Measurements from ENCODE around the gene TNIP2. TPM values are rescaled to one million over a fixed set of nuclear protein-coding genes. Genes with fewer than 3 reads are reported as not detected.

TNIP2 gene
- total RNA-seq, 4 donors from 2014 or later: 135 to 255 (median 145) TPM

DNA sequence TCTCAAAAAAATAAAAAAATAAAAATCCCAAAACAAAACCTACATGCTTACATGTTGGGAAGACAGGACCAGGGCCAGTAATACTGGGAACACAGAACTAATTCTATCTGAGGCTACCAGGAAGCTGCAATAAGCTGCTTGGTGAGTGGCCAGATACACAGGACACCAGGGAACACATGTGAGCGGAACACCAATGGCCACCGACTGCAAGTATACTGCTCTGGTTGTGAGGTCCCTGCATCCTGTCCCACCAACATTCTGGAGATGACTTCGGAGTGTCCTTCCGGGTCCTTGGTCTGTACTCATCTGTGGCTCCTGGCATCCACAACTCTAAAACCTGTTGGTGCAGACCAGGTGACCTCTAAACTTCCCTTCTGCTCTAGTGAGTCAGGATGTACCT is 2.7 kb downstream of the TNIP2 start:
- DNase-seq: peak in 1 of 3 donors; percentile 43
- no peaks in the 10 kb centered on the region for H3K9me3 ChIP-seq
- H3K27ac ChIP-seq: no peak overlapping the region
- H3K4me1 ChIP-seq: peaks cover 0 to 50% (median 9%) of the 10 kb centered on the region in 4 donors
- TF ChIP-seq, protein P1, sequence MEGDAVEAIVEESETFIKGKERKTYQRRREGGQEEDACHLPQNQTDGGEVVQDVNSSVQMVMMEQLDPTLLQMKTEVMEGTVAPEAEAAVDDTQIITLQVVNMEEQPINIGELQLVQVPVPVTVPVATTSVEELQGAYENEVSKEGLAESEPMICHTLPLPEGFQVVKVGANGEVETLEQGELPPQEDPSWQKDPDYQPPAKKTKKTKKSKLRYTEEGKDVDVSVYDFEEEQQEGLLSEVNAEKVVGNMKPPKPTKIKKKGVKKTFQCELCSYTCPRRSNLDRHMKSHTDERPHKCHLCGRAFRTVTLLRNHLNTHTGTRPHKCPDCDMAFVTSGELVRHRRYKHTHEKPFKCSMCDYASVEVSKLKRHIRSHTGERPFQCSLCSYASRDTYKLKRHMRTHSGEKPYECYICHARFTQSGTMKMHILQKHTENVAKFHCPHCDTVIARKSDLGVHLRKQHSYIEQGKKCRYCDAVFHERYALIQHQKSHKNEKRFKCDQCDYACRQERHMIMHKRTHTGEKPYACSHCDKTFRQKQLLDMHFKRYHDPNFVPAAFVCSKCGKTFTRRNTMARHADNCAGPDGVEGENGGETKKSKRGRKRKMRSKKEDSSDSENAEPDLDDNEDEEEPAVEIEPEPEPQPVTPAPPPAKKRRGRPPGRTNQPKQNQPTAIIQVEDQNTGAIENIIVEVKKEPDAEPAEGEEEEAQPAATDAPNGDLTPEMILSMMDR (IDR thresholded peaks at IDR 0.05): no peak
- TF ChIP-seq POLR2A (IDR thresholded peaks at IDR 0.05): no peak
- no peaks in the 10 kb centered on the region for H3K36me3 ChIP-seq
- no peak overlapping the region for H3K4me3 ChIP-seq
- no peaks in the 10 kb centered on the region for H3K27me3 ChIP-seq

DNA sequence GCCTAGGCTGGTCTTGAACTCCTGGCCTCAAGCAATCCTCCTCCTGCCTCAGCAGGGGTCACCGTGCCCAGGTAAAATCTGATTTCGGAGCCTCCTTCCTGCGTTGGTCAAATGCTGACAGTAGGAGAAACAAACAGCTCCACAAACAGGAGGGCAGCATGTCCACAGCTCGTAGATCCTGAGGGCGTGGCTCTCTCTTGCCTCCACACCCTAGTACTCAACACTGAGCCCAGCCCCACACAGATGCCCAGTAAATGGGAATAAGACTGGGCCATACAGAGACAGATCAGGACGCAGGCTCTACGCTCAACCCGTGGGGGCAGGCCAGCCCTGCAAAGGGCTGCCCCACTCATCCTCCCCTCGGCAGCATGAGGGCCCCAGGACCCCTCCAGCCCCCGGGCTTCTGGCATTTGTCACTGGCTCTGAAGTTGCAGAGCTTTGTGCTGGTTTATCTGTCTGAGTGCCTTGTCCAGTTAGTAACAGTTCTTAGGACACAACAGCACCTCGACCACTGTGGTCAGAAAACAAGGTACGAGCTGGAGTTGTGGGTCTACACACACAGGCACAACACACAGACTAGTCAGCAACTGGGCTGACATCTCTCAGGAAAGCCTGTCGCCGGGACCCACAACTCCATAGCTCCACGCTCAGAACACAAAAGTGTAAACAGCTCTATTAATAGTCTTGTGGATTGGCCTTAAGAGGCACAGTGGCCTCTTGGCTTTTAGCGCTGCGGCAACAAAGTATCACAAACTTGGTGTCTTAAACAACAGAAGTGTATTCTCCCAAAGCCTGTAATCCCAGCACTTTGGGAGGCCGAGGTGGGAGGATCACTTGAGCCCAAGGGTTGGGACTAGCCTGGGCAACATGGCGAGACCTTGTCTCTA is 5.2 kb downstream of the TNIP2 start:
- H3K4me1 ChIP-seq: peaks cover 0 to 53% (median 19%) of the 10 kb centered on the region in 4 donors
- peak overlapping the region in 2 of 4 donors; percentile 24 to 33 for H3K27ac ChIP-seq
- no peaks in the 10 kb centered on the region for H3K9me3 ChIP-seq
- no peak for TF ChIP-seq POLR2A (IDR thresholded peaks at IDR 0.05)
- H3K27me3 ChIP-seq: no peaks in the 10 kb centered on the region
- peaks cover 0 to 20% (median 0%) of the 10 kb centered on the region in 3 donors for H3K36me3 ChIP-seq
- DNase-seq: peak in 1 of 3 donors; percentile 24
- no peak overlapping the region for H3K4me3 ChIP-seq

DNA sequence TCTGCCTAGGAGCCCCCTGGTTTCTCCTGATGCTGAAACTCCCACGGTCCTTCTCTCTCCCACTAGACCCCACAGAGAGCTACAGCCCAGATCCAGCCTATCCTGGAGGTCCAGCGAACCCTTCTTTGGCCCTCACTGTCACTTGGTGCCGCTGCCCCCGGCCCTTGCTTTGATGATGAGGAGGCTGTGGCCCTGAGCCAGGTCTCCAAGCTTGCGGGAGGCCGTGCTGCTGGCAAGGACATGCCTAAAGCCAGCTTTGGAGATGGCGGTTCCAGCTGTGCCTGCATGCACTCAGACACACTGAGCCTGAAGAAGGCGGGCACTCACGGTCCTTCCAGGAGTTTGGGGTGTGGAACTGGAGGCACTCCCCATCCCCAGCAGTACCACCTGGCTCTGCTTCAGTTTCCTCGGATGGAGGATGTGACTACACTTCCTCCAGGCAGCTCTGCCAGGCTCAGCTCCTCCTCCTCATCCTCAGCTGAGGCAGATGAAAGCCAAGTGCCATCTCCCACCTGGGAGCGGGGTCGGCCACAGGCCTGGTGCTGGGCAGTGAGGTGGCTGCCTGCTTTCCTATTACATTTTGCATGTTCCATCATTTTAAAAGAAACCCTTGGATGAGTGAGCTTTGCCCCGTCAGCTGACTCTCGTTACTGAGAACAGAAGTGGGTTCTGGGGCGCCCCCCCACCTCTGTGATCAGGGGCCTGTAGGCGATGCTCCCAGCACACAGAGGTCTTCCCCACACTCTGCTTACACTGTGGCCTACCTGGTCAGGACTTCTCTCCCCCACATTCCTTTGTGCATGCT is 9.0 kb downstream of the TNIP2 start:
- peaks cover 0 to 28% (median 11%) of the 10 kb centered on the region in 4 donors for H3K4me1 ChIP-seq
- TF ChIP-seq POLR2A (IDR thresholded peaks at IDR 0.05): no peak
- TF ChIP-seq, protein P1 (IDR thresholded peaks at IDR 0.05): no peak
- H3K36me3 ChIP-seq: peaks cover 0 to 59% (median 0%) of the 10 kb centered on the region in 3 donors
- H3K27me3 ChIP-seq: no peaks in the 10 kb centered on the region
- H3K27ac ChIP-seq: peak overlapping the region in 3 of 4 donors; percentile 13 to 73 (median 36)
- no peak overlapping the region for H3K4me3 ChIP-seq
- H3K9me3 ChIP-seq: no peaks in the 10 kb centered on the region
- peak in 1 of 3 donors; percentile 37 for DNase-seq

DNA sequence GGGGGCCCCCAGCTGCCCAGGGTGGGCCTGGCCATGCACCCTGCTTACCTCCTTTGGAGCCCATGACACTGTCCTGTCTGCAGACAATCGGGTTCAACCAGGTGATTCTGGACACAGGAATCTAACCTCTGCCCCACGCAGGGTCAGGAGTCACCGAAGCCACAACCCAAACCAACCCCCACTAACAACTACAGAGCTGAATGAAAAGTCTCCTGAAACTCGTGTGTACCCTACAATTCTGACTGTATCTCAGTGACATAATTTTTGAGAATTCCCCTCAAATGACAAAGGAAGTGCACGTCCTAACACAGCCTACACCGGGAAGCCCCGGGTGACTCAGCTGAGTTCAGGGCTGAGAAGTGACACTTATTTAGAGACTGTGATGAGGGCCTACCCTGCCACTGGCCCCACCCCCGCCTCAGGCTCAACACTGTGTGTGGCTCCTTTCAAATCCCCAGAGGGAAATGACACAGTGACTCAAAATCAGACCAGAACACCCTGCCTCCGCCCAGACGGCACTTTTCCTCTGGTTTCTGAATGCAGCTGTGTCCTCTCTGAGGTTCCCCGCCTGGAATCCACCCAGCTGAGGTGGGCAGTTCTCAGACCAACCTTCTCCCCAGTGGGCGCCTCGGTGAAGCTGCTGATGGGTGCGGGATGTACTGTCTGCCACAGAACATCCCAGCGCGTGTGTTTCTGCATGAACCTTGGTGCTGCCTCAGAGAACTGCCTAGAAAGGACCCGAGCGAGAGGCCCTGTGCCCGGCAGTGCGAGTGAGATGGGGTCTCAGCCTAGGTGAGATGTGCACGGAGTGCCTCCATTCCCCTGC is 9.9 kb downstream of the TNIP2 start:
- Histone ChIP-seq H3K27ac (peak overlapping the region in 3 of 4 donors; percentile 13 to 73 (median 36)), H3K4me3 (no peak overlapping the region), H3K27me3 (no peaks in the 10 kb centered on the region), H3K36me3 (peaks cover 0 to 68% (median 0%) of the 10 kb centered on the region in 3 donors), H3K9me3 (no peaks in the 10 kb centered on the region), H3K4me1 (peaks cover 0 to 23% (median 11%) of the 10 kb centered on the region in 4 donors)
- peak; percentile 46 to 86 (median 80) for DNase-seq
- TF ChIP-seq POLR2A (IDR thresholded peaks at IDR 0.05): no peak

DNA sequence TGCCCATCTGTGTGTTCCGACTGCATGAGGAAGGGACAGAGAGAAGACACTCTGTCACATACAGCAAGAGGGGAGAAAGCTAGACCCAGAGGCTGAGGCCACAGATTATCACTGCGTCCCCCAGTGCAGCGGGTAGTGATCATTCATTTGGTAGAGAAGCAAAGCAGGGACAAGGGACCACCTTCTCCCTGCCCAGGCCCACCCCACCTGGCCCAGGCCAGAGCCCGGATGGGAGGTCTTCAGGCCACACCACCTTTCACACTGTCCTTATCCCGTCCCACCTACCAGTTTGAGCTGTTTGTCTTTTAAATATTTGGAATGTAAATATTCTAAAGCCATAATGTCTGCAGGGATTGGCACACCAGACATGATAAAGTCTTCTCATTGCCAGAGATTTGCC is 10.6 kb downstream of the TNIP2 start:
- peaks cover 0 to 69% (median 0%) of the 10 kb centered on the region in 3 donors for H3K36me3 ChIP-seq
- TF ChIP-seq, protein P1 (IDR thresholded peaks at IDR 0.05): no peak
- no peak for TF ChIP-seq POLR2A (IDR thresholded peaks at IDR 0.05)

More for the DNA sequence above, 10.6 kb downstream of the TNIP2 start:
- no peaks in the 10 kb centered on the region for H3K9me3 ChIP-seq
- H3K27me3 ChIP-seq: no peaks in the 10 kb centered on the region
- DNase-seq: peak in 1 of 3 donors; percentile 29
- H3K27ac ChIP-seq: peak overlapping the region in 1 of 4 donors; percentile 73
- H3K4me1 ChIP-seq: peaks cover 0 to 18% (median 10%) of the 10 kb centered on the region in 4 donors
- no peak overlapping the region for H3K4me3 ChIP-seq

Measured in Peyer's patch (tissue), 4 donors.